Endothelial cell of umbilical vein (primary cell): Measurements from ENCODE around the gene AUTS2. TPM values are rescaled to one million over a fixed set of nuclear protein-coding genes. Genes with fewer than 3 reads are reported as not detected.

Source experiments
- BruUV-seq: library from RNA; stranded (reverse); fragments of 400-500 nt; replicated peaks from 2 replicates; lab custom pipeline; 2021; lab: Mats Ljungman, UMichigan
- CTCF ChIA-PET: fragments of 300-600, 350-600 bp; sonication (Branson Sonifier 250); formaldehyde crosslinking; loops from one replicate; lab custom pipeline; 2021; ENCODE audit warnings: antibody characterized with exemption, inconsistent platforms; lab: Charles Lee
- POLR2A ChIA-PET: fragments of 300-600, 350-600 bp; sonication (Branson Sonifier 250); formaldehyde crosslinking; loops from one replicate; lab custom pipeline; 2021; ENCODE audit warnings: antibody characterized with exemption, inconsistent platforms; lab: Charles Lee
- DNase-seq: peaks from one replicate; pipeline ENCODE4 v3.0.0-alpha.2; 2011; ENCODE audit warnings: low read depth, low spot score
- FAIRE-seq: peaks from 2 replicates; lab custom pipeline; 2011; peaks lifted over from hg19 to GRCh38; lab: Jason Lieb, UNC
- H2AFZ ChIP-seq: 2 replicates; pipeline ENCODE4 v1.6.0; 2012; ENCODE audit warnings: low read depth, low read length, control low read depth, inconsistent platforms
- H3K27ac ChIP-seq: 2 replicates; pipeline ENCODE4 v1.5.1; 2011; ENCODE audit warnings: low read depth, mild to moderate bottlenecking, control low read depth, low read length, moderate library complexity; ENCODE audit not compliant: insufficient read depth
- H3K27me3 ChIP-seq, 2 experiments: 2 replicates each; pipeline versions ENCODE4 v1.6.0 to v1.6.1; 2011; ENCODE audit warnings: low read length in 2 of 2, mixed read lengths in 1 of 2; ENCODE audit not compliant: control insufficient read depth in 2 of 2, insufficient read depth in 2 of 2
- H3K36me3 ChIP-seq, 2 experiments: 2 replicates in 1 of 2; 3 replicates in 1 of 2; pipeline ENCODE4 v1.5.1; 2011; ENCODE audit warnings: low read length in 2 of 2, mild to moderate bottlenecking in 1 of 2, moderate library complexity in 1 of 2; ENCODE audit not compliant: control insufficient read depth in 2 of 2, insufficient read depth in 2 of 2; ENCODE audit errors: extremely low read depth in 1 of 2
- H3K4me1 ChIP-seq: 3 replicates; pipeline ENCODE4 v1.5.1; 2011; ENCODE audit warnings: mild to moderate bottlenecking, low read length; ENCODE audit not compliant: control insufficient read depth, insufficient read depth; ENCODE audit errors: extremely low read depth
- H3K4me2 ChIP-seq: 2 replicates; pipeline ENCODE4 v1.6.1; 2011; ENCODE audit warnings: low read length, control low read depth, mixed read lengths; ENCODE audit not compliant: insufficient read depth
- H3K4me3 ChIP-seq, 3 experiments: fragments of 200-600 bp in 1 of 3; sonication (generic), shearing (Covaris generic) in 1 of 3; replicated peaks in 1 of 3; 2 replicates each; pipeline ENCODE4 v1.5.1; 2011 to 2016; ENCODE audit warnings: control low read depth in 3 of 3, low read length in 3 of 3, mild to moderate bottlenecking in 2 of 3, inconsistent platforms in 1 of 3, low read depth in 1 of 3, moderate library complexity in 1 of 3; ENCODE audit not compliant: insufficient read depth in 1 of 3
- H3K79me2 ChIP-seq: 2 replicates; pipeline ENCODE4 v1.6.0; 2012; ENCODE audit warnings: low read length, inconsistent platforms; ENCODE audit not compliant: control insufficient read depth, insufficient read depth
- H3K9ac ChIP-seq: replicated peaks from 2 replicates; pipeline ENCODE3; 2011; ENCODE audit warnings: low read length, control low read depth; ENCODE audit not compliant: insufficient read depth; ENCODE audit errors: extremely low read depth
- H3K9me1 ChIP-seq: replicated peaks from 3 replicates; pipeline ENCODE4 v1.6.0; 2011; ENCODE audit warnings: mild to moderate bottlenecking, low read length; ENCODE audit not compliant: control insufficient read depth, insufficient read depth; ENCODE audit errors: extremely low read depth
- H3K9me3 ChIP-seq: replicated peaks from 2 replicates; pipeline ENCODE4 v1.5.1; 2012; ENCODE audit warnings: low read length, inconsistent platforms; ENCODE audit not compliant: control insufficient read depth, insufficient read depth
- H4K20me1 ChIP-seq: replicated peaks from 2 replicates; pipeline ENCODE3; 2011; ENCODE audit warnings: mild to moderate bottlenecking, low read length; ENCODE audit not compliant: control insufficient read depth, insufficient read depth; ENCODE audit errors: extremely low read depth
- EZH2 ChIP-seq: IDR thresholded peaks from 2 replicates; pipeline ENCODE4 v1.6.1; 2012; ENCODE audit warnings: borderline replicate concordance, low read depth, mild to moderate bottlenecking, moderate library complexity, low read length, inconsistent platforms; ENCODE audit not compliant: severe bottlenecking
- FOS ChIP-seq: IDR thresholded peaks from 2 replicates; pipeline ENCODE4 v1.6.1; 2011; ENCODE audit warnings: mild to moderate bottlenecking, low read length, moderate library complexity, borderline replicate concordance; ENCODE audit not compliant: insufficient read depth
- GATA2 ChIP-seq: IDR thresholded peaks from 2 replicates; pipeline ENCODE4 v1.7.0; 2011; ENCODE audit warnings: low read depth, mild to moderate bottlenecking, moderate library complexity, mixed read lengths, low read length; ENCODE audit not compliant: insufficient read length, insufficient read depth
- JUN ChIP-seq: IDR thresholded peaks from 2 replicates; pipeline ENCODE4 v1.6.1; 2011; ENCODE audit warnings: borderline replicate concordance, low read depth; ENCODE audit not compliant: insufficient read length, insufficient read depth
- MYC ChIP-seq: IDR thresholded peaks from one replicate; pipeline ENCODE4 v1.6.1; 2011; ENCODE audit warnings: mild to moderate bottlenecking, low read depth, low read length
- POLR2A ChIP-seq: IDR thresholded peaks from 2 replicates; pipeline ENCODE4 v1.6.1; 2012; ENCODE audit warnings: low read depth, mild to moderate bottlenecking, control low read depth, low read length
- POLR2AphosphoS5 ChIP-seq: IDR thresholded peaks from 2 replicates; pipeline ENCODE4 v1.6.1; 2012; ENCODE audit warnings: low read depth, mild to moderate bottlenecking, control low read depth, low read length, moderate library complexity; ENCODE audit not compliant: insufficient read depth
- dilution Hi-C: fragments of 300-500 bp; cut with MboI; formaldehyde crosslinking; loops from one replicate; pipeline ENCODE4 v1.15.0; 2019; ENCODE audit warnings: low sequenced_read_pairs; ENCODE audit not compliant: extremely low pct_ligation_motif_present
- intact Hi-C: fragments of 100-400 bp; cut with micrococcal nuclease; formaldehyde crosslinking; loops from one replicate; pipeline ENCODE4 v1.10.0; 2022
- polyA plus RNA-seq, 4 experiments: library from polyadenylated mRNA; depleted of rRNA in 3 of 4; stranded (reverse) in 3 of 4; unstranded in 1 of 4; fragments of >200 nt; gene quantifications; 2 replicates each; pipeline versions ENCODE4 v1.2.1 to v1.2.3, GENCODE V29; 2011 to 2012; ENCODE audit warnings: missing spikeins in 1 of 4
- total RNA-seq: library from RNA; stranded (reverse); gene quantifications from 2 replicates; pipeline ENCODE4 v1.2.3, GENCODE V29; 2021
- TF ChIP-seq, protein P1 (sequence below): IDR thresholded peaks from 2 replicates; pipeline ENCODE4 v1.6.1; 2011; ENCODE audit not compliant: insufficient read depth, insufficient read length
- TF ChIP-seq, protein P2 (sequence below), 2 donors: IDR thresholded peaks; 1 replicate in 1 of 2; 2 replicates in 1 of 2; pipeline ENCODE4 v1.5.1; 2011; ENCODE audit warnings: low read length in 2 of 2, mild to moderate bottlenecking in 2 of 2, moderate library complexity in 2 of 2, control low read depth in 1 of 2, inconsistent platforms in 1 of 2, low read depth in 1 of 2; ENCODE audit not compliant: insufficient read depth in 1 of 2; ENCODE audit errors: extremely low read depth in 1 of 2

The AUTS2 gene
- total and polyA plus RNA-seq, 2 donors (not counting 3 experiments of a cell fraction or from before 2014, with no cell fraction given): 0.59 to 8.0 TPM

DNA sequence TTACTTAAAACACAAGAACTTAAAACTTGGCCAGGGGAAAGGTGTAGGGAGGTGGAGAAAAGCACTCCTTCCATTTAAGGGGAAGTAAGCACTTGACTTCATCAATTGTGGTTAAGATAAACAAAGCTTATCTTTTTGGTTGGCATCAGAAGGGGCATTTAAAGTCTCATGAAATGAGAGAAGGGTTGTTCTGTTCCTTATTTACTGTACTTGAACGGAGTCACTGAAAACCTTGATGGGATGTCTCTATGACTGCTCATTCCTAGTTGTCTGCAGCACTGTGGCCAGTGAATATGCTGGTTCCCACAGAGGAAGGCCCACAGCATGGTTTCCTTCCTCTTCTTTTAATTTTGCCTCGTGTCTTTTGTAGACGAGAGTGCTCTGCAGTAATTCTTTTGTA is 229.3 kb downstream of the AUTS2 start:
- H3K9ac ChIP-seq: no peak overlapping the region
- H3K4me3 ChIP-seq: no peak overlapping the region
- TF ChIP-seq, protein P1, sequence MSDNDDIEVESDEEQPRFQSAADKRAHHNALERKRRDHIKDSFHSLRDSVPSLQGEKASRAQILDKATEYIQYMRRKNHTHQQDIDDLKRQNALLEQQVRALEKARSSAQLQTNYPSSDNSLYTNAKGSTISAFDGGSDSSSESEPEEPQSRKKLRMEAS: no peak
- TF ChIP-seq GATA2 (no peak), EZH2 (no peak), JUN (no peak), MYC (no peak), POLR2A (no peak), POLR2AphosphoS5 (no peak), FOS (no peak)
- TF ChIP-seq, protein P2, sequence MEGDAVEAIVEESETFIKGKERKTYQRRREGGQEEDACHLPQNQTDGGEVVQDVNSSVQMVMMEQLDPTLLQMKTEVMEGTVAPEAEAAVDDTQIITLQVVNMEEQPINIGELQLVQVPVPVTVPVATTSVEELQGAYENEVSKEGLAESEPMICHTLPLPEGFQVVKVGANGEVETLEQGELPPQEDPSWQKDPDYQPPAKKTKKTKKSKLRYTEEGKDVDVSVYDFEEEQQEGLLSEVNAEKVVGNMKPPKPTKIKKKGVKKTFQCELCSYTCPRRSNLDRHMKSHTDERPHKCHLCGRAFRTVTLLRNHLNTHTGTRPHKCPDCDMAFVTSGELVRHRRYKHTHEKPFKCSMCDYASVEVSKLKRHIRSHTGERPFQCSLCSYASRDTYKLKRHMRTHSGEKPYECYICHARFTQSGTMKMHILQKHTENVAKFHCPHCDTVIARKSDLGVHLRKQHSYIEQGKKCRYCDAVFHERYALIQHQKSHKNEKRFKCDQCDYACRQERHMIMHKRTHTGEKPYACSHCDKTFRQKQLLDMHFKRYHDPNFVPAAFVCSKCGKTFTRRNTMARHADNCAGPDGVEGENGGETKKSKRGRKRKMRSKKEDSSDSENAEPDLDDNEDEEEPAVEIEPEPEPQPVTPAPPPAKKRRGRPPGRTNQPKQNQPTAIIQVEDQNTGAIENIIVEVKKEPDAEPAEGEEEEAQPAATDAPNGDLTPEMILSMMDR (IDR thresholded peaks at IDR 0.05; ENCODE audit: extremely low read depth in 1 of 2, insufficient read depth in 1 of 2, low read depth in 1 of 2, low read length in 2 of 2): no peak
- H3K36me3 ChIP-seq: no peaks in the 10 kb centered on the region
- BruUV-seq: no TSS peak
- DNase-seq (no peak), FAIRE-seq (no peak)
- H4K20me1 ChIP-seq: no peaks in the 10 kb centered on the region
- intact Hi-C loops (no loop called here), dilution Hi-C loops (no loop called here)
- no peaks in the 10 kb centered on the region for H3K79me2 ChIP-seq
- no peaks in the 10 kb centered on the region for H3K9me1 ChIP-seq
- no peak overlapping the region for H2AFZ ChIP-seq
- no peaks in the 10 kb centered on the region for H3K4me1 ChIP-seq
- no peak overlapping the region for H3K27ac ChIP-seq
- ChIA-PET POLR2A (no interaction called here), CTCF (no interaction called here)
- peaks cover 4% of the 10 kb centered on the region for H3K9me3 ChIP-seq
- no peaks in the 10 kb centered on the region for H3K27me3 ChIP-seq
- no peak overlapping the region for H3K4me2 ChIP-seq
